ENCODE results near the gene ELAVL3.
A peak's percentile ranks its signal among the peaks of the same experiment; 100 is the strongest.

The ELAVL3 gene

DNA sequence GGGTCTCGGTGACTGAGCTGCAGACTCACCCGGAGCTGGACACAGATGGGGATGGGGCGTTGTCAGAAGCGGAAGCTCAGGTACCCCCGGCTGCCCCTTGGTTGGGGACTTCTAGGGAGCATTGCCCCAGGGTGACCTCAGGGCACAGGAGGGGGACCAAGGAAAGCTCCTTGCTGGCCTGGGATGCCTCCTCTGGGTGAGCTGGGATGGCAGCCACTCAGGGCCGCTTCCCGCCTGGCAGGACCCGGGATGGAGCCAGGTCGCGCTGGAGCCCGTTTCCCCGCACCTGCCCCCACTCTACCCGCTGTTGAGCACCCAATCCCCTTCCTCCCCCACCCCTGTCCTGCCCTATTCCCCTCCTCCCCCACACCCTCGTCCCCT lies 34.6 kb downstream of the ELAVL3 start:
- TF ChIP-seq, protein P1, sequence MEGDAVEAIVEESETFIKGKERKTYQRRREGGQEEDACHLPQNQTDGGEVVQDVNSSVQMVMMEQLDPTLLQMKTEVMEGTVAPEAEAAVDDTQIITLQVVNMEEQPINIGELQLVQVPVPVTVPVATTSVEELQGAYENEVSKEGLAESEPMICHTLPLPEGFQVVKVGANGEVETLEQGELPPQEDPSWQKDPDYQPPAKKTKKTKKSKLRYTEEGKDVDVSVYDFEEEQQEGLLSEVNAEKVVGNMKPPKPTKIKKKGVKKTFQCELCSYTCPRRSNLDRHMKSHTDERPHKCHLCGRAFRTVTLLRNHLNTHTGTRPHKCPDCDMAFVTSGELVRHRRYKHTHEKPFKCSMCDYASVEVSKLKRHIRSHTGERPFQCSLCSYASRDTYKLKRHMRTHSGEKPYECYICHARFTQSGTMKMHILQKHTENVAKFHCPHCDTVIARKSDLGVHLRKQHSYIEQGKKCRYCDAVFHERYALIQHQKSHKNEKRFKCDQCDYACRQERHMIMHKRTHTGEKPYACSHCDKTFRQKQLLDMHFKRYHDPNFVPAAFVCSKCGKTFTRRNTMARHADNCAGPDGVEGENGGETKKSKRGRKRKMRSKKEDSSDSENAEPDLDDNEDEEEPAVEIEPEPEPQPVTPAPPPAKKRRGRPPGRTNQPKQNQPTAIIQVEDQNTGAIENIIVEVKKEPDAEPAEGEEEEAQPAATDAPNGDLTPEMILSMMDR (IDR thresholded peaks at IDR 0.05; ENCODE audit: insufficient read depth, low read depth, low read length, missing control alignments) = no peak
- no peak for DNase-seq (ENCODE audit: low read depth)
- no peak overlapping the region for H3K4me3 ChIP-seq (ENCODE audit: low read depth, low read length)

DNA sequence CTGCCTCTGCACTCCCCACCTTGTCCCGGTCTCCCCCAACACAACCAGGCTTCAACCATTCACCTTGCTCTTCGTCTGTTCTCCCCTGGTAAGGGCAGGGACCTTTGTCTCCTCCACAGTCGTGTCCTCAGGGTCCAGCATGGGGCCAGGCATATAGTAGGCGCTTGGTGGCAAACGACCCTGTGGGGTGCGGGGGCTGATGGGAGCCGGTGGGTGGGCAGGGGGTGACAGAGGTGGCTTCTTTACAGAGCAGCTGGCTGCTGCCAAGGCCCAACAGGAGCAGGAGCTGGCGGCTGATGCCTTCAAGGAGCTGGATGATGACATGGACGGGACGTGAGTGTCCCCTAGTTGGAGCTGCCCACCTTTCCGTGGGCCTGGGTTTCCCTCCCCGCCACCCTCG lies 35.7 kb downstream of the ELAVL3 start:
- H3K4me3 ChIP-seq (ENCODE audit: low read depth, low read length) = no peak overlapping the region
- DNase-seq (ENCODE audit: low read depth) = no peak
- TF ChIP-seq, protein P1 (IDR thresholded peaks at IDR 0.05; ENCODE audit: insufficient read depth, low read depth, low read length, missing control alignments) = no peak

DNA sequence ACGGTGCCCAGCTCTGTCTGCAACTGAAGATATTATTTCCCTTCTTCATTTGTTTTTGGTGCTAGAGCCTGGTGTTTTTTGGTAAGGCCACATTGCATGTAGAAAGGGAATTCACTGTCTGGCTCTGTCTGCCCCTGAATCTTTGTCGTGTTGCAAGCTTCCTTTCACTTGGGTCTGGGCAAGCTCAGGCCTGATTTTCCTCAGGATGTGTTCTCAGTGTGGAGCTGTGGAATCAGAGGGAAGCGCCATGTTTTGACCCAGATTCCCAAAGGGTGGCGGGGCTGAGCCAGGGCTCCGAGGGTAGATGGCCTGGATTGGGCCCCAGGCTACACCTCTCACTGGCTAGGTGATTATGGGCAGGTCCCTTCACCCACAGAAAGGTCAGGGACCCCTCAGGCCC lies 36.8 kb downstream of the ELAVL3 start:
- no peak for DNase-seq (ENCODE audit: low read depth)
- TF ChIP-seq, protein P1 (IDR thresholded peaks at IDR 0.05; ENCODE audit: insufficient read depth, low read depth, low read length, missing control alignments) = no peak
- no peak overlapping the region for H3K4me3 ChIP-seq (ENCODE audit: low read depth, low read length)

DNA sequence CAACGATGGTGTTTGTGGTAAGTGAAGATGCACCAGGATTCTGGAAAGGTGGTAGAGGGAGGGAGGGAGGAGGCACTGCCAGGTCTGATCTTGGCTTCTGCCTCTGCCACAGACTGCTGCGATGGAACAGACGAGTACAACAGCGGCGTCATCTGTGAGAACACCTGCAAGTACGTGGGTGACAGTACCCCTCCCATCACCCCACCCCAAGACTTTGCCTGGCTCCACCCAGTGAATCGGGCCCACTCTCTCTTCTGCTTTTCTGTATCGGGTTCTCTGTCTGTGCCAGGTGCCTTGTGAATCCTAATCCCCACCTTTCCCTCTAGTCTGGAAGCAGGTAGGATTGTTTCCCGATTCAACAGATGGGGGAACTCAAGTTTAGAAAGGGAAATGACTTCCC lies 42.9 kb downstream of the ELAVL3 start:
- no peak overlapping the region for H3K4me3 ChIP-seq (ENCODE audit: low read depth, low read length)
- TF ChIP-seq, protein P1 (IDR thresholded peaks at IDR 0.05; ENCODE audit: insufficient read depth, low read depth, low read length, missing control alignments) = no peak
- DNase-seq (ENCODE audit: low read depth) = no peak

DNA sequence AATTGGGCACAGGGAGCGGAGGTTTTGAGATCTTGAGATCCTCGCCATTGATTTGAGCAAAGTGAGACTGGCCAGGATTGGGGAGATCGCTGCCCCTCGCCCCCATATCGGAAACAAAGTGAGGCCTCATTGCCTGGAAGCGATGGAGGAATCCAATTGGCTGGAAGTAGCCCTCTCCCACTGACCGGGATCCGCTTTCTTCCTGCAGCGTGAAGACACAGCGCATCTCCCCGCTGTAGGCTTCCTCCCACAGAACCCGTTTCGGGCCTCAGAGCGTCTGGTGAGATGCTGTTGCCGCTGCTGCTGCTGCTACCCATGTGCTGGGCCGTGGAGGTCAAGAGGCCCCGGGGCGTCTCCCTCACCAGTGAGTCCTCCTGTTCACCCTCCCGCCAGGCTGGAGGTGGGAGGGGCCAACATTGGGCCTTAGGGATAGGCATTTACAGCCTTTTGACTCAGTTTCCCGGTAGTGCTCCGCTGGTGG lies 45.0 kb downstream of the ELAVL3 start:
- TF ChIP-seq, protein P1 (IDR thresholded peaks at IDR 0.05; ENCODE audit: insufficient read depth, low read depth, low read length, missing control alignments) = no peak
- peak; percentile 34 for DNase-seq (ENCODE audit: low read depth)
- H3K4me3 ChIP-seq (ENCODE audit: low read depth, low read length) = peak overlapping the region; percentile 84

DNA sequence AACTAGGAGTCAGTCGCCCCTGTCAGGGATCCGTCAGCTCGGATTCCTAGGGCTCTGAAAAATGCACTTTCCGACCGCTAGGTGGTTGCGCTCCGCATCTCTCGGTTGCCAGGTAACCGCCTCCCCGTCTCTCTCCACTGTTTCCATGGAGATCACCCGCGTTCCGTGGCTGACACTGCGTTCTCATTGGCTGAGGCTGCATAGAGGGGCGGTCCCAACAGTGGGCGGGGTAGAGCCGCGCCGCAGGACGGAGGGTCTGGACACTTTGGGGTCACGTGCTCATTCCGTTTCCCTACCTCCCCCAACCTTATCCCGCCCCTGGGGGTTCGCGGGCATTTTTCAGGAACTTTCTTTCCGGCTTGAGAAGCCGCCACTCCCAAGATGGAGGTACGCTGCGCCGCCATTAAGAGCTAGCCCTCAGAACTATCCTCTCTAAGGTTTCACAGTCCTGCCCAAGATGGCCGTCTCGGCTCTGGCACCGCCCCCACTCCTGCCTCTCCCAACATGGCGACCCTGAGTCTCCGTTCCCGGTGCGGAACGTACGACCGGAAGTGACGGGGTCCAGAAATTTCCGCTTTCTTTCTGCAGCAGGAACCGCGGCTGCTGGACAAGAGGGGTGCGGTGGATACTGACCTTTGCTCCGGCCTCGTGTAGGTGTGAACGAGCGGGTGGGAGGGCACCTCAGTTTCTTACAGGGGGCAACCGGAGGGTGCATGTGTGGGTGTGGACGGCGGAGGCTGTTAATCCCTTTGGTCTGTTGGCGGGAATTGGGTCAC lies 45.6 kb downstream of the ELAVL3 start, which contains the start of the genes ODAD3 and PRKCSH:
Gene ODAD3 (minus strand): TSS at position 65 of the 776 bp plus-strand sequence. CDS start 105 bp downstream, outside the sequence.
Gene PRKCSH (plus strand): TSS at position 579 of the 776 bp plus-strand sequence. CDS start 483 bp downstream, outside the sequence.
- DNase-seq (ENCODE audit: low read depth) = peak; percentile 100
- TF ChIP-seq, protein P1 (IDR thresholded peaks at IDR 0.05; ENCODE audit: insufficient read depth, low read depth, low read length, missing control alignments) = peak; percentile 92
- peak within 1 kb of the TSS; percentile 84 for H3K4me3 ChIP-seq (ENCODE audit: low read depth, low read length)
